Measurements from ENCODE around the gene SAP130.
A peak's percentile ranks its signal among the peaks of the same experiment; 100 is the strongest.
"Not testable (repeated sequence)": the region's sequence is repeated elsewhere in the genome, so short reads cannot be mapped to it uniquely, and the experiment has no call there.

The SAP130 gene

GRCh38 chr2:127945281-127945680, 82.6 kb downstream of the SAP130 start:
- DNase-seq: no peak

- no peak for DNase-seq
Measured at GRCh38 chr2:127943186-127943585, 84.7 kb downstream of the SAP130 start.

GRCh38 chr2:127942002-127942401, 85.9 kb downstream of the SAP130 start:
- no peak for DNase-seq

DNA sequence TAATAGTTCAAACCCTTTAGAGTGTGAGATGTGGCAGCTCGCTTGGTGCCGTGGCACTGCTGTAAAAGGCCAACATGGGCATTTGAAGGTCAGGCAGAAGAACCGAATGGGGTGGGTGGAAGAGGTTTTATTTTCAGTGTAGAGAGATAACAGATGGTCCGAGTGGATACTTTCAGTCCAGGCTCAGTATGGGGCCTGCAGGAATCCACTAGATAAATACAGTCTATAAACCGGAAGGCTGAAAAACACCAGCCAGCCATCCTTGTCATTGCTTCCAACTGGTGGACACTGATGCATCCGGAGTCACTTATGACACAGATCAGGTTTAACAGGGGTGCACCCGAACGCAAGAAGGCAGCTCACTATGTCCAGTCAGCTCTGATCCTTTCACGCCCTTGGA, 86.4 kb downstream of the SAP130 start:
- DNase-seq: peak in 1 of 2 experiments; percentile 39

GRCh38 chr2:127940641-127941040, 87.2 kb downstream of the SAP130 start:
- peak in 1 of 2 experiments; percentile 54 for DNase-seq

- DNase-seq: no peak
Measured at GRCh38 chr2:127935337-127935736, 92.5 kb downstream of the SAP130 start.

GRCh38 chr2:127932199-127932876, 95.5 kb downstream of the SAP130 start:
- no peak for DNase-seq

DNA sequence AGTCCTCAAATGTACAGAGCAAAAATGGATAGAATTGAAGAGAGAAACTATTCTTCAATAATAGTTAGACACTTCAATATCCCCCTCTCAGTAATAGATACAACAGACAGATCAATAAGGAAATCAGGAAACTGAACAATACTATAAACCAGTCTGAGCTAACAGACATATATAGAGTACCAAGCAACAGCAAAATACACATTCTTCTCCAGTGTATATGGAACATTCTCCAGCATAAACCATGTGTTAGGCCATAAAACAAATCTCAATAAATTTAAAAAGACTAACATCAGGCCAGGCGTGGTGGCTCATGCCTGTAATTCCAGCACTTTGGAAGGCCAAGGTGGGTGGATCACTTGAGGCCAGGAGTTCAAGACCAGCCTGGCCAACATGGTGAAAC, 98.4 kb downstream of the SAP130 start:
- DNase-seq: no peak

GRCh38 chr2:127927384-127927783, 100.5 kb downstream of the SAP130 start:
- no peak for DNase-seq

- no peak for DNase-seq
Measured at GRCh38 chr2:127917916-127918315, 109.9 kb downstream of the SAP130 start.

GRCh38 chr2:127913808-127914457, 113.9 kb downstream of the SAP130 start:
- DNase-seq: no peak

- no peak for DNase-seq
Measured at GRCh38 chr2:127911737-127912136, 116.1 kb downstream of the SAP130 start.

DNA sequence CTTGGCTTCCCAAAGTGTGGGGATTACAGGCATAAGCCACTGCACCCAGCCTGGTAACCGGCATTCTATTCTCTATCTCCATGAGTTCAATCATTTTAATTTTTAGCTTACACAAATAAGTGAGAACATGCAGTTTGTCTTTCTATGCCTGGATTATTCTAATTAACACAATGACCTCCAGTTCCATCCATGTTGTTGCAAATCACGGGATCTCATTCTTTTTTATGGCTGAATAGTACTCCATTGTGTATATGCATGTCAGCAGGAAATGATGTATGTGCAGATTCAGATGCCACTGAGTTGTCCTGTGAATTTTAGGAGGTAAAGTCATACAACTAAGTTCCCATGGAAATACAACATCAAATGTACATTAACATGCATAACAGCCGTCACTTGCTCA, 117.4 kb downstream of the SAP130 start:
- no peak for DNase-seq

DNA sequence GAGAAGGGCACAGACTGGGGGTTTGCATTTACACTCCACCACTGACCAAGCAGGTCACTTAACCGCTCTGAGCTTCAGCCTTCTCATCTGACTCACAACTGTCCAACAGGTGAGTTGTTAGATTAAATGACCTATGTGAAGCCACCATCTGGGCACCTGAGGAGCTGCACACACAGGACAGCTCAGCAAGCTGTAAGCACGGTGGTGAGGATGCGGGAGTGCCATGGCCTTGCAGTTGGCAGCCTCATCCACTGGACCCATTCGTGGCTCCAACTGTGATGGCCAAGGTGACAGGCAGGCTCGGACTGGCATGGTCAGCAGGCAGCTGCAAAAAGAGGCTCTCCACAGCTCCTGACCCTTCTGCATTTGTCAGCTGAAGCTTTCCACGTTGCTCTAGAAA, 118.8 kb downstream of the SAP130 start:
- no peak for DNase-seq

DNA sequence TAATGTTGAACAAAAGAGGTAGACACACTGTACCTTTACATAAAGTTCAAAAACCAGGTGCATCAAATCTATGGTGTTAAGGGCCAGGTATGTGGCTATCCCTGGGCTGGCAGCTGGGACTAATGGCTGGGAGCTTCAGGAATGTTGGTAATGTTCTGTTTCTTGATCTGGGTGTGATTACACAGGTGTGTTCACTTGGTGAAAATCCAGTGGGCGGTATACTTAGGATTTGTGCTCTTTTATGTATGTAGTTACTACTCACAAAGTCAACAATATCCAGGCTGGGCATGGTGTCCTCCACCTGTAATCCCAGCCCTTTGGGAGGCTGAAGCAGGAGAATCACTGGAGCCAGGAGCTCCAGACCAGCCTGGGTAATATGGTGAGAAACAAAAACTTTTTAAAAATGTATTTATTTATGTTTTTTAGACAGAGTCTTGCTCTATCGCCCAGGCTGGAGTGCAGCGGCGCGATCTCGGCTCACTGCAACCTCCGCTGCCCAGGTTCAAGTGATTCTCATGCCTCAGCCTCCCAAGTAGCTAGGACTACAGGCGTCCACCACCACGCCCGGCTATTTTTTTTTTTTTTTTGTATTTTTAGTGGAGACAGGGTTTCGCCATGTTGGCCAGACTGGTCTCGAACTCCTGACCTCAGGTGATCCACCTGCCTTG, 120.0 kb downstream of the SAP130 start:
- not testable (repeated sequence) for DNase-seq

- no peak for DNase-seq
Measured at GRCh38 chr2:127906206-127906926, 121.5 kb downstream of the SAP130 start.

DNA sequence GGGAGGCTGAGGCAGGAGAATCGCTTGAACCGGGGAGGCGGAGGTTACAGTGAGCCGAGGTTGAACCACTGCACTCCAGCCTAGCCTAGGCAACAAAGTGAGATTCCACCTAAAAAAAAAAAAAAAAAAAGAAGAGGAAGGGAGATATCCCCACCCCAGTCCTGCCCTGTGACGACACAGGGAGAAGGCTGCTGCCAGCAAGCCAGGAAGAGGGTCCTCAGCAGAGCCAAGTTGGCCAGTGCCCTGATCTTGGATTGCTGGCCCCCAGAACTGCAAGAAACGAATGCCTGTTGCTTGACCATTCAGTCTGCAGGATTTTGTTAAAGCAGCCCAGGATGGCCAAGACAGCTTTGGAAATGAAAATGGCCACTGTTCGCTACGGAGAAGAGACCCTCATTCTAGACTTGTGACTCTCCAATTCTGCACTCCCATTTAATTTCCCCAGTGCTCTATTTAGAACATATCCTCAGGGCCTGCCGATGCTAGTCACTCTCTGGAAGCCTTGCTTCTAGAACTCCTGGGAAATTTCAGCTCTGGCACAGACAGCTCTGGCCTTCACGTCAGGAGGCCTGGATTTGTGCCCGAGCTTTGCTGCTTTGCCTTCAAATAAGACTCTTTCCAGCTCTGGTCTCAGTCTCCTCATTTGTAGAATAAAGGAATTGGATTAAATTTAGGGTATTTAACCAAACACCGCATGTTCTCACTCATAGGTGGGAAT, 126.4 kb downstream of the SAP130 start:
- peak in 1 of 2 experiments; percentile 39 for DNase-seq

GRCh38 chr2:127897531-127898211, 130.2 kb downstream of the SAP130 start:
- DNase-seq: no peak

DNA sequence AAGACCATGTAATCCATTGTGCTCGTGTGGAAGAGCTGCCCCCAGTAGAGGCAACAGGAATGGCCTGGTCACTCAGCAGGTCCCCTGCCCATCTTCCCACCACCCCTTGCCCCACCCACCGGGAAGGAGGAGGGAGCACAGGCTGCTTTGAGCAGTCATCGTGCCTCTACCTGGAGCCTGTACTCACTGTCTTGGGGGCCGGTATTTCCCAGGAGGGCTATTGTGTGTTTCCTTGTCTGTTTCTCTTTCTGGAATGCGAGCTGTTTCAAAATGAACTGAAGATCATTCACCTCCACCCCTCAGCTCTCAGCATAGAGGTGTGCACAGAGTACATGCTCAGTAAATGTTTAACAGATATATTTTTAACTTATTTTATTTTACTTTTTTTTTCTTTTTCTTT, 134.4 kb downstream of the SAP130 start:
- DNase-seq: no peak

DNA sequence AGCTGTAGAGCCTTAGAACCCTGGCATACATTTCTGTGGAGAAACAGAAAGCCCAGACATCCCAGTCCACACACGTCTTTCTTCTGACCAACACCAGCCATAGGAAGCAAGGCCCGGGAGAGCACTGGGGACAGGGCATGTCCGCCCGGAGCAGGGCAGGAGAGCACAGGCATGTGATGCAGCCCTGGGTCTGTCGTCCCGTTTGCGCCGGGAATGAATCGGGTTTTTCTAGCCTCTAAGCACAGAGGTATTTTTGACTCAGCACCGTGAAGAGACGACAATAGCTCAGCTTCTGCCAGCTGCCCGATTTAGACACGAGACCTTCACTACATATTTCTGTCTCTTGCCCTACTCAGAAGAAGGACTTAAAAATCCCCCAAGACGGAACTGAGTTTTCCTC, 134.8 kb downstream of the SAP130 start:
- DNase-seq: no peak

- no peak for DNase-seq
Measured at GRCh38 chr2:127891811-127892210, 136.0 kb downstream of the SAP130 start.

All from cerebellar nuclear complex (tissue), 1 donor.